ENCODE data around the gene CCDC152. TPM values are rescaled to one million over a fixed set of nuclear protein-coding genes. Genes with fewer than 3 reads are reported as not detected.

CCDC152 gene
- polyA plus RNA-seq, 3 donors, result 0.09 to 0.18 (median 0.09) TPM

DNA sequence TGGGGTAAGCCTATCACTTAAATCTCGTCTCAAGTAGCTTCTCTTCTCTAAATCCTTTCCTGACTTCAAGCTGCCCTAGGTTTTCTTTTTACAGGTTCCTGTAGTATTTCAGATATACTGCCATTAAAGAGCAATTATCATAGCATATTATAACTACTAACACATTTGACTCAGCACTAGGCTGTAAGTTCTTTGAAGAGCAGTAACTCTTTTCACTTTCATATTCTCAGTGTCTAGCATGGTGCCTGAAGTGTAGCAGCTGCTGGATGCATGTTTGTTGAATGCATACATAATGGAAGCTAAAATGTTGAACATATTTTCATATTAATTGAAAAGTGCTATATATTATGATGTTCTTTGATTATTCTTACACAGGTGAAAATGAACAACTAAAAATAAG, 22.5 kb downstream of the CCDC152 start:
- Histone ChIP-seq H3K9ac (ENCODE audit: insufficient read depth, low read length, poor library complexity, severe bottlenecking) (no peak overlapping the region), H2AFZ (ENCODE audit: insufficient read depth, low read depth, low read length, poor library complexity, severe bottlenecking) (no peak overlapping the region), H3K27me3 (ENCODE audit: control insufficient read depth in 2 of 2, insufficient read depth in 2 of 2, low read length in 2 of 2) (no peaks in the 10 kb centered on the region), H3K27ac (ENCODE audit: low read depth in 1 of 2, low read length in 2 of 2) (no peak overlapping the region), H3K9me3 (replicated peaks in 1 of 2; ENCODE audit: control insufficient read depth in 1 of 2, insufficient read depth in 1 of 2, low read length in 2 of 2) (no peaks in the 10 kb centered on the region), H3K4me1 (ENCODE audit: control insufficient read depth in 1 of 2, insufficient read depth in 2 of 2, low read length in 2 of 2) (no peaks in the 10 kb centered on the region), H3K36me3 (replicated peaks in 1 of 2; ENCODE audit: control insufficient read depth in 1 of 2, insufficient read depth in 2 of 2, low read length in 2 of 2) (no peaks in the 10 kb centered on the region), H3K79me2 (ENCODE audit: insufficient read depth, low read length) (no peaks in the 10 kb centered on the region), H3K4me2 (replicated peaks; ENCODE audit: extremely low read depth, low read length, poor library complexity, severe bottlenecking) (no peak overlapping the region), H4K20me1 (ENCODE audit: insufficient read depth, low read length) (no peaks in the 10 kb centered on the region), H3K4me3 (replicated peaks in 1 of 3; ENCODE audit: low read depth in 2 of 3, low read length in 3 of 3) (no peak overlapping the region)
- Mint-ChIP-seq H3K36me3 (no peaks in the 10 kb centered on the region), H3K4me3 (no peak overlapping the region), H3K4me1 (no peaks in the 10 kb centered on the region), H3K9me3 (no peaks in the 10 kb centered on the region), H3K27ac (no peak overlapping the region), H3K27me3 (ENCODE audit: low read depth in 3 of 3) (peaks cover 0 to 2% (median 0%) of the 10 kb centered on the region in 3 donors)
- TF ChIP-seq, protein P1, sequence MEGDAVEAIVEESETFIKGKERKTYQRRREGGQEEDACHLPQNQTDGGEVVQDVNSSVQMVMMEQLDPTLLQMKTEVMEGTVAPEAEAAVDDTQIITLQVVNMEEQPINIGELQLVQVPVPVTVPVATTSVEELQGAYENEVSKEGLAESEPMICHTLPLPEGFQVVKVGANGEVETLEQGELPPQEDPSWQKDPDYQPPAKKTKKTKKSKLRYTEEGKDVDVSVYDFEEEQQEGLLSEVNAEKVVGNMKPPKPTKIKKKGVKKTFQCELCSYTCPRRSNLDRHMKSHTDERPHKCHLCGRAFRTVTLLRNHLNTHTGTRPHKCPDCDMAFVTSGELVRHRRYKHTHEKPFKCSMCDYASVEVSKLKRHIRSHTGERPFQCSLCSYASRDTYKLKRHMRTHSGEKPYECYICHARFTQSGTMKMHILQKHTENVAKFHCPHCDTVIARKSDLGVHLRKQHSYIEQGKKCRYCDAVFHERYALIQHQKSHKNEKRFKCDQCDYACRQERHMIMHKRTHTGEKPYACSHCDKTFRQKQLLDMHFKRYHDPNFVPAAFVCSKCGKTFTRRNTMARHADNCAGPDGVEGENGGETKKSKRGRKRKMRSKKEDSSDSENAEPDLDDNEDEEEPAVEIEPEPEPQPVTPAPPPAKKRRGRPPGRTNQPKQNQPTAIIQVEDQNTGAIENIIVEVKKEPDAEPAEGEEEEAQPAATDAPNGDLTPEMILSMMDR (IDR thresholded peaks at IDR 0.05), result no peak
- no peak for DNase-seq
- no CpG with 5 or more reads among the region's 1 CpG for WGBS (ENCODE audit: insufficient coverage)
- intact Hi-C loops (cut with micrococcal nuclease), result no loop called here

DNA sequence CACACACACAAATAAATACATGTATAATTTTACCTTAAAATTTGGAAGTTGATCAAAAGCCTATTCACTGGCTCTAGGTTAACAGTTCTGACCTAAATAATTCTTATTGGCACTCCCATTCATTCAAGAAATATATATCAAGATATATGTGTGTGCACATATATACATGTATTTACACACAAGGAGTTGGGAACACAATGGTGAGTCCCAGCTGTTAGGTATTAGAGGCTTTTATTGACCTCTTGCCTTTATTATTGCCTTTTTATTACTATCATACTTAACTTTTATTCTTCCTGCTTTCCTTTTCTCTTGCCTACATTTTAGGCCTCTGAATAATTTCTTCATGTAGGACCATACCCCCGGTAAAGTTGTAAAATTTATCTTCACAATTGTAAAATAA, 25.0 kb downstream of the CCDC152 start:
- peaks cover 0 to 3% of the 10 kb centered on the region in 2 donors for H3K36me3 Mint-ChIP-seq
- WGBS (ENCODE audit: insufficient coverage), result 100% methylated on average over 1 of the region's 1 CpG
- Histone ChIP-seq H4K20me1 (ENCODE audit: insufficient read depth, low read length) (no peaks in the 10 kb centered on the region), H3K4me2 (replicated peaks; ENCODE audit: extremely low read depth, low read length, poor library complexity, severe bottlenecking) (no peak overlapping the region), H3K4me1 (ENCODE audit: control insufficient read depth in 1 of 2, insufficient read depth in 2 of 2, low read length in 2 of 2) (no peaks in the 10 kb centered on the region), H3K9me3 (replicated peaks in 1 of 2; ENCODE audit: control insufficient read depth in 1 of 2, insufficient read depth in 1 of 2, low read length in 2 of 2) (peaks cover 0 to 4% of the 10 kb centered on the region in 2 donors), H3K79me2 (ENCODE audit: insufficient read depth, low read length) (no peaks in the 10 kb centered on the region), H2AFZ (ENCODE audit: insufficient read depth, low read depth, low read length, poor library complexity, severe bottlenecking) (no peak overlapping the region), H3K36me3 (replicated peaks in 1 of 2; ENCODE audit: control insufficient read depth in 1 of 2, insufficient read depth in 2 of 2, low read length in 2 of 2) (no peaks in the 10 kb centered on the region), H3K27me3 (ENCODE audit: control insufficient read depth in 2 of 2, insufficient read depth in 2 of 2, low read length in 2 of 2) (no peaks in the 10 kb centered on the region), H3K4me3 (replicated peaks in 1 of 3; ENCODE audit: low read depth in 2 of 3, low read length in 3 of 3) (no peak overlapping the region), H3K9ac (ENCODE audit: insufficient read depth, low read length, poor library complexity, severe bottlenecking) (no peak overlapping the region), H3K27ac (ENCODE audit: low read depth in 1 of 2, low read length in 2 of 2) (no peak overlapping the region)
- H3K27ac Mint-ChIP-seq, result no peak overlapping the region
- no peak overlapping the region for H3K4me3 Mint-ChIP-seq
- no peaks in the 10 kb centered on the region for H3K4me1 Mint-ChIP-seq
- TF ChIP-seq, protein P1 (IDR thresholded peaks at IDR 0.05), result no peak
- H3K9me3 Mint-ChIP-seq, result peaks cover 9 to 15% (median 13%) of the 10 kb centered on the region in 7 donors
- peaks cover 0 to 4% (median 0%) of the 10 kb centered on the region in 3 donors for H3K27me3 Mint-ChIP-seq (ENCODE audit: low read depth in 3 of 3)
- DNase-seq, result no peak
- intact Hi-C loops (cut with micrococcal nuclease), result no loop called here

Data from CD14-positive monocyte (primary cell).